Mammary epithelial cell (primary cell): ENCODE data around the gene DUSP10.

Source experiments
- EZH2 ChIP-seq: IDR thresholded peaks from 2 replicates; pipeline ENCODE4 v1.6.1; 2012; ENCODE audit warnings: low read length, inconsistent platforms, borderline replicate concordance
- TF ChIP-seq, protein P1 (sequence below), 2 donors: IDR thresholded peaks in 1 of 2; conservative IDR thresholded peaks in 1 of 2; 2 replicates each; pipeline ENCODE4 v1.5.1; 2011 to 2012; ENCODE audit warnings: inconsistent platforms in 2 of 2, low read length in 2 of 2, mild to moderate bottlenecking in 2 of 2, control low read depth in 1 of 2, low read depth in 1 of 2; ENCODE audit not compliant: insufficient read depth in 1 of 2; ENCODE audit errors: extremely low read depth in 1 of 2

DNA sequence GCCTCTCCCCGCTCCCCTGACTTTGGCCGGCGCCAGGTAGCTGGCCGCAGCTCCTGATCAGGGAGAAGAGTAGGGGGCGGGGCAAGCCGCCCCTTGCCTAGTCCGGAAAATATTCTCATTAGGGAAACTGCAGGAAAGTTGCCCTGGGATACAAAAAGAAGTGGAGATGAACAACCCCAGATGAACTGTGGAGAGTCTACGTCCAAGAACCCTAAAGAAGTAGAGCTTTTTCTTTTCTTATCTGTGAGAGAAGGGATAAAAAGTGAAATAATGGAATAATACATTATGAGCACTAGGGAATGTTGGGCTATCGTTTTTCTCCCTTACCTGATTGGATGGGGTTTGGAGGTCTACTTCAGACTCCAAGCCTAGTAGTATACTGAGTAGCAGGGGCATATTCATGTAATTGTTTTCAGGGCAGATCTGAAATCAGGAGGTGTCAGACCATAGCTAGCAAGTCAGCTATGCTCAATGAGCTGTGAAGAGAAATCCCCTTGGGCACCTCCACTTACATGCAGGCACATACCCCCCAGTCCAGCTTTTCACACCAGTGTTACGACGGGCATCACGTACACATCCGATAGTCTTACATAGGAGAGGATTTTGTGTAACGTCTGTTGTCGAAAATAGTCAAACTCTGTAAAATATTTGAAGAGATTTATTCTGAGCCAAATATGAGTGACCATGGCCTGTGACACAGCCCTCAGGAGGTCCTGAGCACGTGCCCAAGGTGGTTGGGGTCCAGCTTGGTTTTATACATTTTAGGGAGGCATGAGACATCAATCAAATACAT lies 1.7 kb upstream of the DUSP10 start:
- TF ChIP-seq, protein P1, sequence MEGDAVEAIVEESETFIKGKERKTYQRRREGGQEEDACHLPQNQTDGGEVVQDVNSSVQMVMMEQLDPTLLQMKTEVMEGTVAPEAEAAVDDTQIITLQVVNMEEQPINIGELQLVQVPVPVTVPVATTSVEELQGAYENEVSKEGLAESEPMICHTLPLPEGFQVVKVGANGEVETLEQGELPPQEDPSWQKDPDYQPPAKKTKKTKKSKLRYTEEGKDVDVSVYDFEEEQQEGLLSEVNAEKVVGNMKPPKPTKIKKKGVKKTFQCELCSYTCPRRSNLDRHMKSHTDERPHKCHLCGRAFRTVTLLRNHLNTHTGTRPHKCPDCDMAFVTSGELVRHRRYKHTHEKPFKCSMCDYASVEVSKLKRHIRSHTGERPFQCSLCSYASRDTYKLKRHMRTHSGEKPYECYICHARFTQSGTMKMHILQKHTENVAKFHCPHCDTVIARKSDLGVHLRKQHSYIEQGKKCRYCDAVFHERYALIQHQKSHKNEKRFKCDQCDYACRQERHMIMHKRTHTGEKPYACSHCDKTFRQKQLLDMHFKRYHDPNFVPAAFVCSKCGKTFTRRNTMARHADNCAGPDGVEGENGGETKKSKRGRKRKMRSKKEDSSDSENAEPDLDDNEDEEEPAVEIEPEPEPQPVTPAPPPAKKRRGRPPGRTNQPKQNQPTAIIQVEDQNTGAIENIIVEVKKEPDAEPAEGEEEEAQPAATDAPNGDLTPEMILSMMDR (conservative IDR thresholded peaks at IDR 0.05 in 1 of 2, IDR thresholded peaks at IDR 0.05 in 1 of 2; ENCODE audit: extremely low read depth in 1 of 2, insufficient read depth in 1 of 2, low read depth in 1 of 2, low read length in 2 of 2) = no peak
- no peak for TF ChIP-seq EZH2
